LNCaP clone FGC (cell line): Measurements from ENCODE around the gene NCR3LG1.
"Not testable (repeated sequence)": the region's sequence is repeated elsewhere in the genome, so short reads cannot be mapped to it uniquely, and the experiment has no call there.

Experiments used
- DNase-seq: peaks from one replicate; pipeline ENCODE4 v3.0.0-alpha.2; 2011; ENCODE audit warnings: low read depth
- H3K4me3 ChIP-seq: 2 replicates; pipeline ENCODE4 v1.5.1; 2011; ENCODE audit warnings: mild to moderate bottlenecking, low read depth, low read length, control low read depth
- CTCF ChIP-seq: IDR thresholded peaks from 2 replicates; pipeline ENCODE4 v1.5.1; 2012; ENCODE audit warnings: mild to moderate bottlenecking; ENCODE audit not compliant: control insufficient read depth, insufficient read depth; ENCODE audit errors: extremely low read depth

NCR3LG1 gene

GRCh38 chr11:17423533-17424310 lies 72.1 kb downstream of the NCR3LG1 start:
- TF ChIP-seq CTCF, result no peak
- no peak for DNase-seq
- H3K4me3 ChIP-seq, result no peak overlapping the region

- H3K4me3 ChIP-seq, DNase-seq: not testable (repeated sequence)
These were observed 74.6 kb downstream of the NCR3LG1 start for GRCh38 chr11:17426233-17426632.
